ENCODE data around the gene SCML1.

DNA sequence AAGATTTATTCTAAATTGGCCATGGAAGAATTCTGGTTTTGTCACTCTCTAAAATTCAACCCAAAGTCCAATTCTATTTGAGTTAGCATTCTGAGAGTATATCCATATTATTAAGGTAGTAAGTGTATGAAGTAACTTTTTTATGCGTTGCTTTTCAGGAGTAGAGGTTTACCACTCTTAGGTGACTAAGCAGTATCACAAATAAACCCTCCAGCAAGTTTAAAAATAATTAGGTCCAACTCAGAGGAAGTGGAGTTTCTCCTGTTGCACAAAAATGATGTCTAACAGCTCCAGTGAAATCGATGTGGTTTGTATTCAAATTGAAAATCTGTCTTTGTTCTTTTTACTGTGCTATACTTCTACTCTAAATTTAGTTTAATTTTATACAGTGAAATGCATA lies 6.6 kb downstream of the SCML1 start:
- TF ChIP-seq CTCF (IDR thresholded peaks at IDR 0.05) (no peak), POLR2A (IDR thresholded peaks at IDR 0.05) (no peak)

Measured in upper lobe of left lung (tissue), 4 donors.